Measurements from ENCODE around the gene CPLX3.
A peak's percentile ranks its signal among the peaks of the same experiment; 100 is the strongest.

Gene CPLX3

DNA sequence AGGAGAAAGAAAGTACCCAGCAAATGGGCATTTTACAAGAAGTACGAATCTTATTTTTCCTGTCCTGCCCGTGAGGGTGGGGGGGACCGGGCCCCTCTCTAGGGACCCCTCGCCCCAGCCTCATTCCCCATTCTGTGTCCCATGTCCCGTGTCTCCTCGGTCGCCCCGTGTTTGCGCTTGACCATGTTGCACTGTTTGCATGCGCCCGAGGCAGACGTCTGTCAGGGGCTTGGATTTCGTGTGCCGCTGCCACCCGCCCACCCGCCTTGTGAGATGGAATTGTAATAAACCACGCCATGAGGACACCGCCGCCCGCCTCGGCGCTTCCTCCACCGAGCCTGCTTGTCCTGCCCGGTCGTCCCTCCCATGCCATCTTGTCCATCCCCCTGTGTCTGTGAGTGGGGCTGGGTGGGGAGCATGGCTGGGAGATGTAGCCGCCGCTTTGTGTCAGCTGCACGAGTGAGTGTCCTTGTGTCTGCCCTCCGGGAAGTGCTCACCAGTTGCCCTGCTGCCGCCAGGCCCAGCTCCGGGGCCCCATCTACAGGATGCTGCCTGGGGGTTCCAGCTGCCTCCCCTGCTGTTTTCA, 23.5 kb upstream of the CPLX3 start:
- H3K4me3 ChIP-seq (ENCODE audit: low read depth, low read length): no peak overlapping the region
- TF ChIP-seq, protein P1, sequence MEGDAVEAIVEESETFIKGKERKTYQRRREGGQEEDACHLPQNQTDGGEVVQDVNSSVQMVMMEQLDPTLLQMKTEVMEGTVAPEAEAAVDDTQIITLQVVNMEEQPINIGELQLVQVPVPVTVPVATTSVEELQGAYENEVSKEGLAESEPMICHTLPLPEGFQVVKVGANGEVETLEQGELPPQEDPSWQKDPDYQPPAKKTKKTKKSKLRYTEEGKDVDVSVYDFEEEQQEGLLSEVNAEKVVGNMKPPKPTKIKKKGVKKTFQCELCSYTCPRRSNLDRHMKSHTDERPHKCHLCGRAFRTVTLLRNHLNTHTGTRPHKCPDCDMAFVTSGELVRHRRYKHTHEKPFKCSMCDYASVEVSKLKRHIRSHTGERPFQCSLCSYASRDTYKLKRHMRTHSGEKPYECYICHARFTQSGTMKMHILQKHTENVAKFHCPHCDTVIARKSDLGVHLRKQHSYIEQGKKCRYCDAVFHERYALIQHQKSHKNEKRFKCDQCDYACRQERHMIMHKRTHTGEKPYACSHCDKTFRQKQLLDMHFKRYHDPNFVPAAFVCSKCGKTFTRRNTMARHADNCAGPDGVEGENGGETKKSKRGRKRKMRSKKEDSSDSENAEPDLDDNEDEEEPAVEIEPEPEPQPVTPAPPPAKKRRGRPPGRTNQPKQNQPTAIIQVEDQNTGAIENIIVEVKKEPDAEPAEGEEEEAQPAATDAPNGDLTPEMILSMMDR (IDR thresholded peaks at IDR 0.05; ENCODE audit: low read depth, low read length): no peak
- no peak for DNase-seq (ENCODE audit: low read depth, low spot score)
- in situ Hi-C loops (cut with HindIII; ENCODE audit: low sequenced_read_pairs): no loop called here

DNA sequence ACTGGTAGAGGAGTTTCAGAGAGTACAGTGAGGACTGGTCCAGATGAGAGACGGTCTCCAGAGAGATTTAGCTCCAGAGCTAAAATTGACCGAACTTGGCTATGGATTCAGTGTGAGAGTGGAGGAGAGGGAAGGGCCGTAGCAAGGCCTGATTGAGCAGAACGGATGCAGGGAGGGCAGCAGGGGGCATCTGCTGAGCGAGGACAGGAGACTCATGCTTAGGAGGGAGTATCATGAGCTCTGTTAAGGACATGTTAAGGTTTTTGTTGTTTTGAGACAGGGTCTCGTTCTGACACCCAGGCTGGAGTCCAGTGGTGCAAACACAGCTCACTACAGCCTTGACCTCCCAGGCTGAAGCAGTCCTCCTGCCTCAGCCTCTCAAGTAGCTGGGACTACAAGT, 21.5 kb upstream of the CPLX3 start:
- TF ChIP-seq, protein P1 (IDR thresholded peaks at IDR 0.05; ENCODE audit: low read depth, low read length): no peak
- in situ Hi-C loops (cut with HindIII; ENCODE audit: low sequenced_read_pairs): no loop called here
- DNase-seq (ENCODE audit: low read depth, low spot score): no peak
- H3K4me3 ChIP-seq (ENCODE audit: low read depth, low read length): no peak overlapping the region

DNA sequence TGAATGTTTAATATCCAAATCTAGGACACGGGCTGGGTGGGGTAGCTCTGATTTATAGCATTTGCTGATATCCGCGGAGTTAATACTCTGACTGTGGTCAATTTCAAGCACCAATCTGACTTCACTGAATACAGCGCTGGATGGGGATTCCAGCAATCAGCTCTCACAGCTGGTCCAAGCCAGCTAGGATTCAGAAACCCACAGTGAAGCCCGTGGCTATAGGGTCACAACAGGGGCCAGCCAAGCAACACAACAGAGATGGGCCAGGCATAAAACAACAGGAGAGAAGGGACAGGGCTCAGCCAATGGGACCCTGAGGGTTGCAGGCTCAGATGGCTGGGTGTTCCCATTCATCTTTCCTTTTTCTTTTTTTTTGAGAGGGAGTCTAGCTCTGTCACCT, 19.1 kb upstream of the CPLX3 start:
- in situ Hi-C loops (cut with HindIII; ENCODE audit: low sequenced_read_pairs): no loop called here
- TF ChIP-seq, protein P1 (IDR thresholded peaks at IDR 0.05; ENCODE audit: low read depth, low read length): no peak
- no peak overlapping the region for H3K4me3 ChIP-seq (ENCODE audit: low read depth, low read length)
- DNase-seq (ENCODE audit: low read depth, low spot score): peak; percentile 41

DNA sequence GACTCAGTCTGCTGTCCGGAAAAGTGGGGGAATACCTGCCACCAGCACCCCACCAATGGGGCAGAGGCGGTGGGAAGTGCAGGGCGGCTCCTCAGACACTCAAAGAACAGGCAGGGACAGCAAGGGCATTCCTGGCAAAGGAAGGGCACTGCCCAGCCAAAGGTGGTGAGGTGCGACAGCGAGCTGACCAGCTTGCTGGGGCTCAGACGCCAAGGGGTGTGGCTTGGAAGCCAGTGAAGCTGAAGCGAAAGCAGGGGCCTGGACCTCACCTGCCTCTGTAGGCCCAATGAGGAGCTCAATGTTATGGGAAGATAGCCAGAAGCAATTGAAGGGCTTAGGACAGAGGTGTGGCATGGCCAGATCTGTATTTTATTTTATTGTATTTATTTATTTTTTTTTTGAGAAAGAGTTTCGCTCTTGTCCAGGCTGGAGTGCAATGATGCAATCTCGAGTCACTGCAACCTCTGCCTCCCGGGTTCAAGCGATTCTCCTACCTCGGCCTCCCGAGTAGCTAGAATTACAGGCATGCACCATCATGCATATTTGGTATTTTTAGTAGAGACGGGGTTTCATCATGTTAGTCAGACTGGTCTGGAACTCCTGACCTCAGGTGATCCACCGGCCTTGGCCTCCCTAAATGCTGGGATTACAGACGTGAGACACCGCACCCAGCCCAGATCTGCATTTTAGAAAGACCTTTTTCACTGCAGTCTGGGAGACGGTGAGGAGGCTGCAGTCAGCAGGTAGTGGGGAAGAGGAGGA, 18.2 kb upstream of the CPLX3 start:
- in situ Hi-C loops (cut with HindIII; ENCODE audit: low sequenced_read_pairs): no loop called here
- H3K4me3 ChIP-seq (ENCODE audit: low read depth, low read length): no peak overlapping the region
- TF ChIP-seq, protein P1 (IDR thresholded peaks at IDR 0.05; ENCODE audit: low read depth, low read length): no peak
- no peak for DNase-seq (ENCODE audit: low read depth, low spot score)

- TF ChIP-seq, protein P1 (IDR thresholded peaks at IDR 0.05; ENCODE audit: low read depth, low read length): peak; percentile 15
- no peak for DNase-seq (ENCODE audit: low read depth, low spot score)
- H3K4me3 ChIP-seq (ENCODE audit: low read depth, low read length): no peak overlapping the region
- in situ Hi-C loops (cut with HindIII; ENCODE audit: low sequenced_read_pairs): no loop called here
Observed at GRCh38 chr15:74808840-74809229, 17.6 kb upstream of the CPLX3 start.

- no peak for DNase-seq (ENCODE audit: low read depth, low spot score)
- TF ChIP-seq, protein P1 (IDR thresholded peaks at IDR 0.05; ENCODE audit: low read depth, low read length): no peak
- in situ Hi-C loops (cut with HindIII; ENCODE audit: low sequenced_read_pairs): no loop called here
- no peak overlapping the region for H3K4me3 ChIP-seq (ENCODE audit: low read depth, low read length)
Observed at GRCh38 chr15:74809242-74809641, 17.2 kb upstream of the CPLX3 start.
